ENCODE data around the gene VPS13D.

DNA sequence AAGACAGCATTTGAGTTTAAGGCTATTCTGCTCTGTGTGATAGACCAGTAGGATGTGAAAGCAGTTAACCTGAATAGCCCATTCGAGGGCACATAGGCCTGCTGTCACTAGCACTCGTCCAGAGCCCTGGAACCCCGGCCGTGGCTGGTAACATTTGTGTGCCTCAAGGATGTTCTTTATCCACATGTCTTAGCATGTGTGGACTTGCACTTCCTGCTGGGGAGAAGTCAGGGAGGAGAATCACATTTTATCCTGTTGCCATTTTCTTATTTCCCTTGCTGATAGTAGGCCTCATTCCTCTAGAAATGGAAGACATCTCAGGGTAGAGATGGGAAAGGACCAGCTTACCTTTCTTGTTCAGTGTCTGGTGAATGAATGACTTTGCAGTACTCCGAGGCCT lies 54.7 kb downstream of the VPS13D start:
- TF ChIP-seq, protein P1, sequence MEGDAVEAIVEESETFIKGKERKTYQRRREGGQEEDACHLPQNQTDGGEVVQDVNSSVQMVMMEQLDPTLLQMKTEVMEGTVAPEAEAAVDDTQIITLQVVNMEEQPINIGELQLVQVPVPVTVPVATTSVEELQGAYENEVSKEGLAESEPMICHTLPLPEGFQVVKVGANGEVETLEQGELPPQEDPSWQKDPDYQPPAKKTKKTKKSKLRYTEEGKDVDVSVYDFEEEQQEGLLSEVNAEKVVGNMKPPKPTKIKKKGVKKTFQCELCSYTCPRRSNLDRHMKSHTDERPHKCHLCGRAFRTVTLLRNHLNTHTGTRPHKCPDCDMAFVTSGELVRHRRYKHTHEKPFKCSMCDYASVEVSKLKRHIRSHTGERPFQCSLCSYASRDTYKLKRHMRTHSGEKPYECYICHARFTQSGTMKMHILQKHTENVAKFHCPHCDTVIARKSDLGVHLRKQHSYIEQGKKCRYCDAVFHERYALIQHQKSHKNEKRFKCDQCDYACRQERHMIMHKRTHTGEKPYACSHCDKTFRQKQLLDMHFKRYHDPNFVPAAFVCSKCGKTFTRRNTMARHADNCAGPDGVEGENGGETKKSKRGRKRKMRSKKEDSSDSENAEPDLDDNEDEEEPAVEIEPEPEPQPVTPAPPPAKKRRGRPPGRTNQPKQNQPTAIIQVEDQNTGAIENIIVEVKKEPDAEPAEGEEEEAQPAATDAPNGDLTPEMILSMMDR (IDR thresholded peaks at IDR 0.05) = no peak
- no peak for TF ChIP-seq POLR2A (IDR thresholded peaks at IDR 0.05)
